CD4-positive, alpha-beta T cell treated with Interleukin-17A for 1 hour (primary cell): ENCODE data around the gene NR1H2.
"Not testable (repeated sequence)": the region's sequence is repeated elsewhere in the genome, so short reads cannot be mapped to it uniquely, and the experiment has no call there.

Experiments used
- DNase-seq: peaks from one replicate; pipeline ENCODE4 v3.0.0-alpha.2; 2020

The NR1H2 gene

DNA sequence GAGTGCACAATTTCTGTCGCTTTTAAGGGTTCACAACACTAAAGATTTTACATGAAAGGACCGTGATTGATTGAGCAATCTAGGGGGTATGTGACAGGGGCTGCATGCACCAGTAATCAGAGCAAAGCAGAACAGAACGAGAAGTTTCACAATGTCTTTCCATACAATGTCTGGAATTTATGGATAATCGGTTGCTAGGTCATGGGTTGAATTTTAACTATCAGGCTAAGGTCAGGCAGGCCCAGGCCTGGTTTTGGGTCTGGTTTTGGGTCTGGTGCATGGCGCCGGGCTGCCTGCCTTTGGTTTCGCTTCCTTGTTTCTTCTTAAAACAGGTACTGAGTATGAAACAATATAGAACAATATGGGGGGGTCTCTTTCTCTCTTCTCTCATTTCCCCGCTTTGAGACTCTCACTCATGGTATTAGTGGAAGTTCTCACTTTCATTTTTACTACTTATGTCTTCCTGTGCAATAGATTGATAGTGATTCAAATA lies 29.1 kb upstream of the NR1H2 start:
- DNase-seq = not testable (repeated sequence)

DNA sequence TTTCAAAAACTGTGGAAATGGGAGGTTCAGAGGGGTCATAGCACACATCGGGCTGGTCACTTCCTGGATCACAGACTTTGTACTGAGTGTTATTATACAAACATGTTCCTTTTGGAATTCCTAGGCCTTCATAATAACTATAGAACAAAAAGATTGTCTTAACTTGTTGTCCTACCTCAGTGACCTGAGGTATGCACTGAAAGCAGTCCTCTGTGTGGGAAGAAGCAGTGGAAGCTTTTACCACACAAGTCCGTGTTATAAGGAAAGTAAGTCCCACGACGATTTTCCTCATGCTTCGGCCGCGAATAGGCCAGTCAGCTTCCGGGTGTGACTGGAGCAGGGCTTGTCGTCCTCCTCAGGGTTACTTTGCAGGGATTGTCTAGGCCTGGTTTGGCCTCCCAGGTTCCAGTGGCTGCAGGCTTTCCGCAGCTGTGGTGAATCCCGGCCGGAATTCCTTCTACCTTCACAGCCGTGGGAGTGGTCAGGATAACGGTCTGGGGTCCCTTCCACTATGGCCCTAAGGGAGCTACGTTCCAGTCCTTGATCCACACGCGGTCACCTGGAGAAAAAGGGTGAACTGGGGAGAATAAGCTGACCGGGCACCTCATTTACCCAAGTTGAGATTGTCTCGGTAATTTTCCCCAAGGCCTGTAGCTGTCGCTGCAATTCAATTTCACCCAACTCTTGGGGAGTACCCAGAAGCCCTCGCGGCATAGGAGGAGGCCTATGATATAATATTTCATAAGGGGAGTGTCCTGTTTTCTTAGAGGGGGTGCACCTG lies 26.8 kb upstream of the NR1H2 start:
- no peak for DNase-seq

DNA sequence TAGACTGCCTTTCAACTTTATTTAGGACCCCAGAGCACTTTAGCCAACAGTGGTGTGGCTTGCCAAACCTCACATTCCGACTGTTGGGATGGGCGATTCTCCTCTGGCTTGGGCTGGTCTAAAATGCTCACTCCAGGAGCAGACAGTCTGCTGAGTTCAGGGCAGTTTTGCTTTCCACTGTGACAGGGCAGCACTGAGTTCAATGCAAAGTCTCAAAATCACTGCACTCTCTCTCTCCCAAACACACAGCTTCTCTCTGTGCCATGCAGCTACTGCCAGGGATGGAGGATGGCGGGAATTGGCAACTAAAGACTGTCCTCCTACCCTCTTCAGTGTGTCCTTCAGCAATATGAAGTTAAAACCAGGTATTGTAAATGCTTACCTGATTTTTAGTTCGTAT lies 24.0 kb upstream of the NR1H2 start:
- DNase-seq = no peak

DNA sequence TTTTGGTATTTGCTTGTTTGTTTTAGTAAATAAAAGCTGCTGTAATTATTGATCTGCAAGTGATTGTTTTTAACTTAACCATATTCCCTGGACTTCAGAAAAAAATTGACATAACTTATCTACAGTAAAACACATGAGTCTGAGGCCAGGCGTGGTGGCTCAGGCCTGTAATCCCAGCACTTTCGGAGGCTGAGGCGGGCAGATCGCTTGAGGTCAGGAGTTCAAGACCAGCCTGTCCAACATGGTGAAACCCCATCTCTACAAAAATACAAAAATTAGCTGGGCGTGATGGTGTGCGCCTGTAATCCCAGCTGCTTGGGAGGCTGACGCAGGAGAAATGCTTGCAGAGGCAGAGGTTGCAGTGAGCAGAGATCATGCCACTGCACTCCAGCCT lies 22.8 kb upstream of the NR1H2 start:
- DNase-seq = not testable (repeated sequence)

DNA sequence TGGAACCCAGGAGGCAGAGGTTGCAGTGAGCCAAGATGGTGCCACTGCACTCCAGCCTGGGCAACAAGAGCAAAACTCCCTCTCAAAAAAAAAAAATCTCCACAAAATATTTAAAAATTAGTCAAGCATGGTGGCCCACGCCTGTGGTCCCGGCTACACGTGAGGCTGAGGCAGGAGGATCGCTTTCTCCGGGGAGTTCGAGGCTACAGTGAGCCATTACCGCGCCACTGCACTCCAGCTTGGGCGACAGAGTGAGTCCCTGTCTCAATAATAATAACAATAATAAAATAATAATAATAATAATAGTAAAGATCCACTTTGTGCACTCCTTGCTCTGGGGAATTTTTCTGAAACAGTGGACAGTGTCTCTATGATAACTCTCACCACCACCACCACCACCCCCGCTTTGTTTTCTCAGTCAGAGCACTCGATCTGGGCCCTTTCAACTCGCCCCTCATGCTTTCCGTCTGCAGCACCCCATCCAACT lies 19.5 kb upstream of the NR1H2 start:
- no peak for DNase-seq

DNA sequence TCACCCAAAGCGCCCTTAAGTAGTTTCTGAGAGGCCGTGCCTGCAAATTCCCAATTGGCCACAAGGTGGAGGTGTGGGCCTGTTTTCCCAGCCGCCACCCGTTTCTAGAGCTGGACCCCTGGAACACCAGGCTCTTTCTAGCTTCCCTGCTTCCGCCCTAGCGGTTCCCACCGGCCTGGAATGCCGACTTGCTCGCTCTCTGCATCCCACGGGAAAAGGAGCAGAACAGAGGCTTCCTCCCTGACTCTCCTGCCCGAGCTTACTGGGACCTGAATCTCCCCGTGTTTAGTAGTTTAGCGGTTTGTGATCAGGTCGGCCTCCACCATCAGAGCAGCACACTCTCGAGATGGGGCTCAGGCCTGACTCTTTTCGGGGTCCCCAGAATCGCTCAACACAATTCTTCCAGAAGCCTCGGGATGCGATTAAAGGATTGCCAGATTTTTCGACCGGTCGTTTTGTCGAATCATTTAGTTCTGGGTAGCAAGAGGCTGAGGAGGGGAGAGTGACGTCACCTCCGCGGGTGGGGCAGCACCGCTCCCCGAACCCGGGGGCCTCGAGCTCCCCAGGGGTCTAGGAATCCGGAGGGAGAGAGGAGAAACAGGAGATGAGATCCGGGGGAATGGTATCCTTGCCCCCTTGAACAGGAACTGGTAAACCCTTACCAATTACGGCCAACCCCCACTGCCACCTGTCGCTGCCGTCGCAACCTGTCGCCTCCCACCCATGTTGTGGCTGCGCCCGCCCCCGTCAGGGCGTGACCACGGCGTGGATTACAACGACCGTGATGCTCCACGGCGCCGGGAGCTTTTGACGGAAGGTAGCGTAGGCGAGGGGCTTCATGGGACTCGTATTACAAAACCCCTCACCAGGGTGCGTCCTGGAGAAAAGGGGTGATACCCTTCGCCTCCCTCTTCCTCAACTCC lies 18.8 kb upstream of the NR1H2 start:
- DNase-seq = peak; percentile 93

DNA sequence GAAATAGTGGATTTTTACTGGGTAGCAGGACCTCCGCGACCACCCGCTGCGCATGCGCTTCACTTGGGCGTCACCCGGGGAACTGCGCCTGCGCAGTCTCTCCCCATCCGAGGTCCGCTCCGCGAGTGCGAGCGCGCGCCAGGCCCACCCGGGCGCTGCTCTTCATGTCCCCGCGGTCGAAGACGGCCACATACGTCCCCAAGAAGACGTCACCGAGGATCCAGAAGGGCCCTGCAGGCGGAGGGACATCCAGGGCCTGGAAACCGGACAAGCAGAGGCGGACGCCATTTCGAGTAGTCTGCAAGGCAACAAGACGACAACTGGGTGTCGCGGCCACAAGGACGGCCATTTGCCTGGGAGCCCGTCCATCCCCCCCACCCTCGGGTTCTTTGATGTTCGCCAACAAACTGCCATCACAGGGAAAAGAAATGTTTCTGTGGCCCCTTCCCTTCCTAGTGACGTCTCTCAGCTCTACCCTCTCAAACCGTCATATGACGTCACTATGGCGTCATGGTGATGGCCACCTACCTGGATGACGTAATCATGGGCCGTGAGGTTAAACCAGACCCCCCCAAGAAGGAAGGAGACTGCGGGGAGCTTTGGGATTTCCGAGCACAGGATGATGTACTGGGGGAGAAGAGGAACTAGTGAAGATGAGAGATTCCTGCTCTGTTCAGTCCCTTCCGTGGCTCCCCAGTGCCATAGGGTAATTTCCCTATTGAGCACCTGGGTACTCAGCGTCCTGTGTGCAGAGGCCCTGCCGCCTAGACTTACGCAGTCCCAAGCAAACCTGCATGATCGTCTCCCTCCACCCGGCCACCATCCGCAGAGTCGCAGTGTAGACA lies 17.6 kb upstream of the NR1H2 start:
- DNase-seq = peak; percentile 88

DNA sequence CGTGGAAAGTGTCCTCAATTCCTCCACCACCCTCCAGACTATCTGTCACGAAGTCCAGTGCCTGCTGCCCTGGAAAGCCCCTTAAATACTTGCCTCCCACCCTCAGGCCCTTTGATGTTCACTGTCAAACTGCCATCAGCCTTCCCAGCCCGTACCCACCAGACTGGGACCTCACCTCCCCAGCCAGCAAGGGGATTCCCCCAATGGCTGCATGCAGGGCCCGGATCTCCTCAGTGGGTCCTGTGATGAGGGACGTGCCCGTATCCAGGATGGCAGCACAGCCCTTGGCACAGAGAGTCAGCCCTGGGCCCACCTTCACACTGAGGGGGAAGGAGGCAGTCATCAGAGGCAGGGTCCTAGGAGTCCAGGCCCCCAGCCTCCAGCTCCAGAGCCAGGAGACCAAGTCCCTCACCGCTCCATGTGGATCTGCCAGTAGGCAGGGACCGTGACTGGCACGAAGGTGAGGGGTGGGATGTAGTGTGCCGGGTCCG lies 16.9 kb upstream of the NR1H2 start:
- DNase-seq = peak; percentile 45

DNA sequence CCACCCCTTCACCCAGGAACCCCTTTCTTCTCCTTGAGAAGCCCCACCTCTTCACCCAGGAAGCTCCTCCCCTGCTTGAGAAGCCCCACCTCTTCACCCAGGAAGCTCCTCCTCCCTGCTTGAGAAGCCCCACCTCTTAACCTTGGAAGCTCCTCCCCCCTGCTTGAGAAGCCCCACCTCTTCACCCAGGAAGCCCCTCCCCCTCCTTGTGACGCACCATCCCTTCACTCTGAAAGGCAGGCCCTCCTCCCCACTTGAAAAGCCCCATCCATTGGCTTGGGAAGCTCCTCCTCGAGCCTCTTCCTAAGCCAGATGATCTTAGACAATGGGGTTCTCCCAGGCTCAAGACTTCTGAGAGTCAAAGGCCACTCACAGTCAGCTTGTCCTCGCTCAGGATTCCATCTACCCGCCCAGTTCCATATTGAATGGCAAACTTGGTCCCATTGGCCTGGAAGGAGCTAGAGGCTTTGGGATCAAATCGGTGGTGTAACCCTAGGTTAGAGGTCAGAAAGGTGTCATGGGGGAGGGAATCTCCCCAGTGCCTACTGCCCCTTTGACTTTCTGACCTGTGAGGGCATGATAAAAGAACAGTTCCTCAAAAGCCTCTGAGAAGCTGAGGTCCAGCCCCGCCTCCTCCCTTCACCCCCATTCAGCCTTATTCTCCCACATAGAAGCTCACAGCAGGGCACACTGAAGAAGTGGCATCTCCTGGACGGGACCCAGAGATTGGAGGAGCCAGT lies 14.8 kb upstream of the NR1H2 start:
- DNase-seq = peak; percentile 40

DNA sequence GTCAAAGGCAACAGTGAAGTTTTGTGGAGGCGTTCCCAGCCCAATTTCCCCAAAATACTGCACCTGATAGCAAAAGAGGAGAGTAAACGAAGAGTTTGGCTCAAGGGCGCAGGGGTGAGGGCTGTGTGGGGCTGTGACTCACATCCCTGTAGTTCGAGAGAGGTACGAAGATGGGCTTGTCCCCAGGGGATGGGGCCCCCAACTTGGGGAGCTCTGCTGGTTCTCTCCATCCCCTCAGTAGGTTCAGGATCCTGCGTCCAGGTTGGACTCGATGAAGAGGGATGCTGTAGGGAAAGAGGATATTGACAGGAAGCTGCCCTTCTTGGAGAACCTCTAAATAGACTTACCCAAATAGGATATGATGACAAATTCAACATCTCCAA lies 14.2 kb upstream of the NR1H2 start:
- no peak for DNase-seq

DNA sequence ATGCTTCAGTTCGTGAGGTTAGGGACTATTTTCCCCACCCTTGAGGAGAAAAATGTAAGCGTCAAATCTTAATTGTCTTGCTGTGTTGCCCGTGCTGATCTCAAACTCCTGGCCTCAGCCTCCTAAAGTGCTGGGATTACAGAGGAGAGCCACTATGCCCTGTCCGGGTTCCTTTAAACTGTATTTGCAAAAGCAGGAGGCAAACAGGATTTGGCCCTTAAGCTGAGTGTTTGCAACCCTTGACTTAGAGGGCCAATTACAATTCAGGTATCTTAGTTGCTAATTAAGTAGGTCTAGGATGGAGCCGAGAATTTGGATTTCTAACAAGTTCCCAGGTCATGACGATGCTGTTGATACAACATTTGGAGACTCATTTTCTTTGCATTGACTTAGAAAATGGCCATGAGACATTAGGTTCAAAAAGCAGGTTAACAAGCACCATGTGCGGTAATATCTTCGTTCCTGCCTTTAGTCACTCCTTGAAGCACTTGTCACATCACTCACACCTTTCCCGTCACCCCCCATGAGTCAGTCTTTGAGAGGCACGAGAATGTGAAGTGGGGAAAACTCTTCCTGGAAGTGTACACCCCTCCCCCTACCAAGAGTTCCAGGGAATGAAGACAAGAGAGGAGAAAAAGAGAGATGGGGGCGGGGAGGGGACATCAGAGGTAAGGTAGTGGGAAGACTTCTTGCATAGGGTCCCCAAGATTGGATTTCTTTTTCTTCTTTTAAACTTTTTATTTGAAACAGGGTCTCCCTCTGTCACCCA lies 13.4 kb upstream of the NR1H2 start:
- DNase-seq = no peak

DNA sequence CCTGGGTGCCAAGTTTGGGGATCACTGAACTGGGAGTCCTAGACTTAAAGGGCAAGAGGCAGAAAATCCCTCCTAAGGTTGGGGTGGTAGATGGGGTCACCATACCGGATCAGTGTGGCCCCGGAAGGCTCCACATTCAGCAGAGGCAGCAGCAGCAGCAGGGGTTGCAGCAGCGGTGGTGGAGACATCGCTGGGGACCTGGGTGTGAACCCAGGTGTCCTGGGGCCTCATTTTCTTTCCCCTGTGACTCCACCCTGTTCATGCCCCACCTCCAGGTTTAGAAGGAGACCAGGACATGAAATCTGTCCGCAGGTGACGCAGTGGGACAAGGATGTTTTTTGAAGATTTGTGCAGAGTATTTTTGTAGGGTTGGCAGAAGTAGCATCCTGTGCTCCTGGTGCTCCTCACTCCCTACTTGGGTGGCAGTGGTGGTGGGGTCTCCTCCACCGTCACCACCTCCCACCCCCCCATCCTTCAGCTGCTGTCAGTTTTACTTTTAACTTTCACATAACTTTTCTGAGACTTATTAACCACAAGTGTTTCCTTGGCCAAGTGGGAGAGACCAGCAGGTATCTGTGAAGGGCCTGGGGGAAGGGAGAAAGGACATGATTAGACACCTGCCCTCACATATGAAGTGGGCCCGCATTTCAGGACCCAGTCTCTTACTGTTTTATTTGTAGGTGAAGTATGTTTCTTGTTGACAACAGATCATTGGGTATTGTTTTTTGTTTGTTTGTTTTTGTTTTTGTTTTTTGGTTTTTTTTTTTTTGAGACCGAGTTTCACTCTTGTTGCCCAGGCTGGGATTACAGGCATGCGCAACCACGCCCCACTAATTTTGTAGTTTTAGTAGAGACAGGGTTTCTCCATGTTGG lies 10.6 kb upstream of the NR1H2 start, which contains the start of gene NAPSA:
NAPSA (minus strand) TSS at position 206 of the 873 bp plus-strand sequence; CDS start at position 188, 18 bp downstream.
- no peak for DNase-seq

DNA sequence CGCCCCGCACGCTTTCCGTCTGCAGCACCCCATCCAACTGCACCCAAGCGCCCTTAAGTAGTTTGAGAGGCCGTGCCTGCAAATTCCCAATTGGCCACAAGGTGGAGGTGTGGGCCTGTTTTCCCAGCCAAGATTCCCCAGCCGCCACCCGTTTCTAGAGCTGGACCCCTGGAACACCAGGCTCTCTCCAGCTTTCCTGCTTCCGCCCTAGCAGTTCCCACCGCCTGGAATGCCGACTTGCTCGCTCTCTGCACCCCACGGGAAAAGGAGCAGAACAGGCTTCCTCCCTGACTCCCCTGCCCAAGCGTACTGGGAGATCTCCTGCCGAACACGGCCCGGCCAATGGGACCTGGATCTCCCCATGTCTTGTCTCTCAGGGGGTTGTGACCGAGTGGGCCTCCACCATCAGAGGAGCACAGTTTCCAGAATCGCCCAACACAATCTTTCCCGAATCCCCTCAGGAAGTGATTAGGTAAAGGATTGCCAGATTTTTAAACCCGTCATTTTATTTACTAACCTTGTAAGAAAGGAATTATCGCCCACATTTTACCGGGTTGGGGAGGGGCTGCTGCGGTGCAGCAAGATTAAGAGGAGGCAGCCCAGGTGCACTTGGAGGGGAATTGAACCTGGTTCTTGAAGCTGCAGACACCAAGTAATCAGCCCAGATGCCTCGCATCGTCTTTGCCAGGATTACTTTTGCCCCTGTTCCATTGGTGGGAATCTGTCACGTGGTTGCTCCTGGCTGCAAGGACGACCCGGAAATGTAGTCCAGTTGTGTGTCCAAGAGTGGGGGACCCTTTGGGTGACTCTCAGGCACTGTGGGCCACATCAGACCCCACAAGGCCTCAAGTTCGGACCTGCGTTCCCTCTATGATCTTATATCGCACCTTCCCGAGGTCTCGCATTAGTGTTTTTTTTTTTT lies 7.3 kb upstream of the NR1H2 start:
- DNase-seq = peak; percentile 85

DNA sequence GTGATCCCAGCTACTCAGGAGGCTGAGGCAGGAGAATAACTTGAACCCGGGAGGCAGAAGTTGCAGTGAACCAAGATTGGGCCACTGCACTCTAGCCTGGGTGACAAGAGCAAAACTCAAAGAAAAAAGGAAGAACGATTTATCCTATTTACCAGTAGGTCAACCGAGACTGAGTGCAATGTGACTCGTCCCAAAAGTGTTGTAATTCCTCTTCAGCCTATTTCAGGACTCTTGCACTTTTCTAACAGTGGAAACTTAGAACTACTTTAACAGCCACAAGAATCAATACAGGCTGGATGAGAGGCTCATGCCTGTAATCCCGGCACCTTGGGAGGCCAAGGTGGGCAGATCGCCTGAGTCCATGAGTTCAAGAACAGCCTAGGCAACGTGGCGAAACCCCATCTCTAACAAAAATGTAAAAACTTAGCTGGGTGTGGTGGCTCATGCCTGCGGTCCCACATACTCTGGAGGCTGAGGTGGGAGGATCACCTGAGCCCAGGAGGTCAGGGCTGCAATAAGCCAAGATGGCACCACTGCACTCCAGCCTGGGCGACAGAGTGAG lies 4.3 kb upstream of the NR1H2 start:
- no peak for DNase-seq

DNA sequence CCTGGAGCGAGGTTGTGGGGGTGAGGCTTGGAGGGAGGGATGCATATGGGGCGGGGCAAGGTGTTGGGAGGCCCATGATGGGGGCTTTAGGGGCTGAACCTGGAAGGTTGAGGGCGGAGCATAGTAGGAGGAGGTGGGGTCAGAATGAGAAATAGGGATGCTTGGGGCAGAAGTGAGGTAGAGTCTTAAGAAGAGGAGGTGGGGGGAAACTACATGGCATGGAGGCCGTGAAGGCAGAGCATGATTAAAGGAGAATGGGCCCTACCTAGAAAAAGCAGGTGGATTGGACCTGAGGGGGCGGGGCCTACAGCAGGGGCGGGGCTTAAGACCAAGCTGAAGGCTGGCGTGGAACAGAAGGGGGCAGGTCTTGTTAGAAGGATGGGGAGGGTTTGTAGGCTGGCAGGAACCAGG lies 799 bp downstream of the NR1H2 start:
- DNase-seq = peak; percentile 75

DNA sequence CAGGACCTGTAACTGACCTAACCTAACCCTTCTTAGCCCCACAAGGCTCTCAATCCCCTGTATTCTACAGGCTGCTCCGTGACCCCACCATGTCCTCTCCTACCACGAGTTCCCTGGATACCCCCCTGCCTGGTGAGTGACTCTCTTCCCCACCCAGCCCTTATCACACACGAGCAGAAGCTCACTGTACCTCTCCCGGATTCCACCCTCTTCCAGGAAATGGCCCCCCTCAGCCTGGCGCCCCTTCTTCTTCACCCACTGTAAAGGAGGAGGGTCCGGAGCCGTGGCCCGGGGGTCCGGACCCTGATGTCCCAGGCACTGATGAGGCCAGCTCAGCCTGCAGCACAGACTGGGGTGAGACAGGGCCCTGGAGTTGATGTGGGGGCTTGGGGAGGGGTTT lies 1.3 kb downstream of the NR1H2 start:
- no peak for DNase-seq

DNA sequence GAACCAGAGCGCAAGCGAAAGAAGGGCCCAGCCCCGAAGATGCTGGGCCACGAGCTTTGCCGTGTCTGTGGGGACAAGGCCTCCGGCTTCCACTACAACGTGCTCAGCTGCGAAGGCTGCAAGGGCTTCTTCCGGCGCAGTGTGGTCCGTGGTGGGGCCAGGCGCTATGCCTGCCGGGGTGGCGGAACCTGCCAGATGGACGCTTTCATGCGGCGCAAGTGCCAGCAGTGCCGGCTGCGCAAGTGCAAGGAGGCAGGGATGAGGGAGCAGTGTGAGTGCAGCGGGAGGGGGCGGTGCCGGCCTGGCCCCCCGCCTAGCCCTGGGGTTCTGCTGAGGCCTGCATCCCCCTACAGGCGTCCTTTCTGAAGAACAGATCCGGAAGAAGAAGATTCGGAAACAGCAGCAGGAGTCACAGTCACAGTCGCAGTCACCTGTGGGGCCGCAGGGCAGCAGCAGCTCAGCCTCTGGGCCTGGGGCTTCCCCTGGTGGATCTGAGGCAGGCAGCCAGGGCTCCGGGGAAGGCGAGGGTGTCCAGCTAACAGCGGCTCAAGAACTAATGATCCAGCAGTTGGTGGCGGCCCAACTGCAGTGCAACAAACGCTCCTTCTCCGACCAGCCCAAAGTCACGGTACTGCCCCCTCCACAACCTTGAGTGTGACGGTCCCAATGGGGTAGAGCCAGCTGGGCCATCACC lies 2.1 kb downstream of the NR1H2 start:
- no peak for DNase-seq

DNA sequence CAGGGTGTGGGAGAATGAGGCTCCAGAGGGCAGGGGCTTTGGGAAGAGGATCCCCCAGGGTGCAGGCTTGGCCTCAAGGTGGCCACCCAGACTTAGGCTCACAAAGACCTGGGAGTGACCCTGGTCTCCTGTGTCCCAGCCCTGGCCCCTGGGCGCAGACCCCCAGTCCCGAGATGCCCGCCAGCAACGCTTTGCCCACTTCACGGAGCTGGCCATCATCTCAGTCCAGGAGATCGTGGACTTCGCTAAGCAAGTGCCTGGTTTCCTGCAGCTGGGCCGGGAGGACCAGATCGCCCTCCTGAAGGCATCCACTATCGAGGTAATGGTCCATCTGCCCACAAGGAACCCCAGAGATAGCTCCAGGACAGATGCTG lies 2.6 kb downstream of the NR1H2 start:
- no peak for DNase-seq
